NK-92 treated with Interleukin-12 subunit alpha and Interleukin-12 subunit beta, amount 100 ng/mL, for 24 hours (cell line): ENCODE data around the gene DNAI2.

ENCODE experiments used
- DNase-seq: peaks from one replicate; lab custom pipeline; 2025; lab: John Stamatoyannopoulos, UW

DNAI2 gene

GRCh38 chr17:74342224-74342623, 68.2 kb downstream of the DNAI2 start:
- DNase-seq = no peak

- no peak for DNase-seq
These were observed 69.1 kb downstream of the DNAI2 start for GRCh38 chr17:74343121-74343520.

GRCh38 chr17:74343526-74344284, 69.7 kb downstream of the DNAI2 start:
- DNase-seq = no peak

GRCh38 chr17:74344658-74345057, 70.6 kb downstream of the DNAI2 start:
- DNase-seq = no peak

DNA sequence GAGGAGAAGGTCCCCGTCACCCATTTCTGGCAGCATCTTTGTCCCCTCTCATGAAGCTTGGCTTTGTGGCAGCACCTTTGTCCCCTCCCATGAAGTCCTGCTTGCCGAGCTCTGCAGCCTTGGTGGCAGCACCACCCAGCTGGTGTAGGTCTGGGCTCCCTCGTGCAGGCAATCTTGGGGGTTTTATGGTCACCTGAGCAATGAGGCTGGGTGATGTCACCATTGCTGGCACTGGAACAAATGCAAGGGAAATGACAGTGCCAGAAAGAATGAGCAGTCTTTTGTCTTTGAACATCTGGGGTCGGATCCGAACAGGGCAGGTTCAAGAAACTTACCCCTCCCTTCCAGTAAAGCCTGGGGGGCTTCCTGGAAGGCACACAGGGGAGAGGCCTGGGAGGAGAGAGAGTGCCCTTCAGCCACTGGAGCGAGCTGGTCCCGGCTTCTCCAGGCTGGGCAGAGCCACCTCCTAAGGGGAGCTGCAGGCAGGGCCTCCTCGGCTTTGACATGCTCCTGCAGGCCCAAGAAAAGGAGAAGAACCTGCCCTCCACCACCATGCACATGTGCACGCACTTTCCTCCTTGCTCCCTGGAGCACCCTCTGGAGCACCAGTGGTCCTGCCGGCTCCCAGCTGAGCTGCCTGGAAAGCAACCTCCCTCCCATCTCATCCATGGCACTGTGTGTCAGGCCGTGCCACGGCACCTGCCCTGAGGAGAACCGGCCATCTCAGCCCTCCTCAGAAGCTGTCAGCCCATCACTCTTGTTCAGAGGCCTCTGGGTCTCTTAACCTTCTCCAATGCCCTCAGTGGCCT, 71.6 kb downstream of the DNAI2 start:
- DNase-seq = no peak

- no peak for DNase-seq
These were observed 73.6 kb downstream of the DNAI2 start for GRCh38 chr17:74347646-74348045.

DNA sequence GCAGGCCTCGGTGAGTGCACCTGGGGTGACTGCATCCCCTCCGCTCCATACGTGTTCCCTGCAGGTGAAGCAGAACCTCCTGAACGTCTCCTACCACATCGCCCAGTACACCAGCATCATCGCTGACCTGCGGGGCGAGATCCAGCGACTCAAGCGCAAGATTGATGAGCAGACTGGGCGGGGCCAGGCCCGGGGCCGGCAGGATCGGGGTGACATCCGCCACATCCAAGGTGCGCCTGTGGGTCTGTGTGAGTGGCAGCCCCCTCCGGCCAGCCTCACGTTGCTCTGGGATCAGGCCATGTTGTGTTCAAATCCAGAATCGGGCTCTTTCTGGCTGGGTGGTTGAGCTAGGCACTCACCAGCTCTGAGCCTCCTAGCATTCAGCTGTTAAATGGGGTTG, 75.1 kb downstream of the DNAI2 start:
- no peak for DNase-seq

GRCh38 chr17:74350486-74350885, 76.5 kb downstream of the DNAI2 start:
- DNase-seq = no peak

GRCh38 chr17:74351552-74352210, 77.6 kb downstream of the DNAI2 start:
- DNase-seq = no peak

GRCh38 chr17:74353446-74354060, 79.5 kb downstream of the DNAI2 start:
- DNase-seq = no peak

- no peak for DNase-seq
These were observed 80.1 kb downstream of the DNAI2 start for GRCh38 chr17:74354123-74354522.

GRCh38 chr17:74354561-74354960, 80.5 kb downstream of the DNAI2 start:
- no peak for DNase-seq

- DNase-seq = no peak
These were observed 81.0 kb downstream of the DNAI2 start for GRCh38 chr17:74355065-74355464.

DNA sequence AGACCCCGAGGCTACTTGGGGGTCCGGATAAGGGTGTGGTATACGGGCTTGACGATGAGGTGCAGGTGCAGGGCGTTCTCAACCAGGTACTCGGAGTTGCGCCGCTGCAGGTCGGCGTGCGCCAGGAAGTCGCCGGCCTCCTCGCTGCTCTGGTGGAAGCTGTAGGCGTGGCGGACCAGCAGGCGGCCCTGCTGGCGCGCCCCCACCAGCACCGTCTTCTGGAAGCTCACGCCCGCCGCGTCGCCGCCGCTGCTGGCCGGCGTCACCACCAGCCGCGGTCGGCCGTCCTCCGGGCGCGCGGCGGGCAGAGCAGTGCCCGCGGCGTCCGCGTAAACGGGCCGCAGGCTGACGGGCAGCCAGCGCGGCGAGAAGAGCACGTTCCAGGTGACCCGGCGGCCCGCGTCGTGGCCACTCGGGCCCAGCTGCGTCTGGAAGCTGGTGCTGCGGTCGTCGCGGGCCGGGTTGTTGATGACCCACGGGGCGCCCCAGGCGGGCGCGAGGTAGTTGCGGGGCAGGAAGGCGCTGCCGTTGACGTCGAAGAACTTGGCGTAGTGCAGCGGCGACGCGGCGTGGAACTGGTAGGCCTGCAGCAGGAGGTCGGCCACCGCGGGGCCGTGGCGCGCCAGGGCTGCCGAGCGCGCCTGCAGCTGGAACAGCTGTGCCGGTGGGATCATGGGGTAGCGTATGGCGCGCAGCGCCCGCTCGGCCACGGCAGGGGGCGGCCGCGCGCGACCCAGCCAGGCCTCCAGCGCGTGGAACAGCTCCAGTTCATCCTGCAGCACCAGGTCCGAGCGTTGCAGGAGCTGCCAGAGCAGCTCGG, 82.8 kb downstream of the DNAI2 start:
- DNase-seq = no peak

DNA sequence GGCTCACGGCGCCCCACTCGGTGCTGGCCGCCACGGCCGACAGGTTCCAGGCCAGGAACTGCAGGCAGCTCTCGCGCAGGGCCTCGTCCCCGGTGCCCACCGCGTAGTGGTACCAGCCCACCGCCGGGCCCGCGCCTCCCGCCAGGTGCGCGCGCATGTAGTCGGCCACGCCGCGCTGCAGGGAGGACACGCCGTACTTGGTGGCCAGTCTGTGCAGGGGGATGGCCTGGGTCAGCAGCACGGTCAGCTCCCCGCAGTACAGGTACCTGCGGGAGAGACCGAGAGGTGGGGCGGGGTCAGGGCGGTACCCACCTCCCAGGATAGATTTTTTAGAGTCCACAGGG, 83.4 kb downstream of the DNAI2 start:
- no peak for DNase-seq

DNA sequence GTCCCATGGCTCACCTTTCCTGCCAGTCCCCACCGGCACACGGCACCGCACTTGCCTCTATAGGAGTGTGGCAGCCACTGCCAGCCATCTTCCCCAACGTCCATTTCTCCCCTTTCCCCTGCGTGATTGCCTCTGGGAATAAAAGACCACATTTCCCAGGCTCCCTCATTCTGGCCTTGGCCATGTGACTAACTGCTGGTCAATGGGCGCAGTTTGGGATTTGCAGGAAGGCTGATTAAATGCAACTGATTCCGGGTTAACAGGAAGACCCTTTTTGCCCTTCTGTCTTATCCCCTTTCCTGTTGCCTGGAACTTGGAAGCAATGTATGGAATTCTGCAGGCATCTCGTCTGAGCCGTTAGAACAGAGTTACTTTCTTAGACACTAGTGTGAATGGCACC, 84.7 kb downstream of the DNAI2 start:
- DNase-seq = no peak

DNA sequence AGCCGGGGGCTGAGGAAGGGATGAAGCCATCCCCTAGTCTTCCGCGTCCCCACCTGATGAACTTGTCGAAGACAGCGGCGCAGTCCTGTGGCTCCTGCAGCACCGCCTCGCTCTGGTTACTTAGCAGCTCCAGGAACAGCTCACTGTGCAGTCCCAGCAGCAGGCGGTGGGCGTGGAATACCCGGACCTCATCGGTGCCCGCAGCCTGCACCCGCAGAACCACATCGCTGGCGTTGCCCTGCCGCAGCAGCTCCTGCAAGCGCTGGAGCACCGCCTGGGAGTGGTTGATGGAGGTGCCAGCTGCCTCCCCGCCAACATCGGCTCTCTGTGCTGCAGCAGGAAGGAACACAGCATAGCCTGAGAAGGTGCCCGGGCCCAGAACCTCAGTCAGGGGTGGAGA, 85.9 kb downstream of the DNAI2 start:
- DNase-seq = no peak

- DNase-seq = no peak
These were observed 86.8 kb downstream of the DNAI2 start for GRCh38 chr17:74360899-74361229.

DNA sequence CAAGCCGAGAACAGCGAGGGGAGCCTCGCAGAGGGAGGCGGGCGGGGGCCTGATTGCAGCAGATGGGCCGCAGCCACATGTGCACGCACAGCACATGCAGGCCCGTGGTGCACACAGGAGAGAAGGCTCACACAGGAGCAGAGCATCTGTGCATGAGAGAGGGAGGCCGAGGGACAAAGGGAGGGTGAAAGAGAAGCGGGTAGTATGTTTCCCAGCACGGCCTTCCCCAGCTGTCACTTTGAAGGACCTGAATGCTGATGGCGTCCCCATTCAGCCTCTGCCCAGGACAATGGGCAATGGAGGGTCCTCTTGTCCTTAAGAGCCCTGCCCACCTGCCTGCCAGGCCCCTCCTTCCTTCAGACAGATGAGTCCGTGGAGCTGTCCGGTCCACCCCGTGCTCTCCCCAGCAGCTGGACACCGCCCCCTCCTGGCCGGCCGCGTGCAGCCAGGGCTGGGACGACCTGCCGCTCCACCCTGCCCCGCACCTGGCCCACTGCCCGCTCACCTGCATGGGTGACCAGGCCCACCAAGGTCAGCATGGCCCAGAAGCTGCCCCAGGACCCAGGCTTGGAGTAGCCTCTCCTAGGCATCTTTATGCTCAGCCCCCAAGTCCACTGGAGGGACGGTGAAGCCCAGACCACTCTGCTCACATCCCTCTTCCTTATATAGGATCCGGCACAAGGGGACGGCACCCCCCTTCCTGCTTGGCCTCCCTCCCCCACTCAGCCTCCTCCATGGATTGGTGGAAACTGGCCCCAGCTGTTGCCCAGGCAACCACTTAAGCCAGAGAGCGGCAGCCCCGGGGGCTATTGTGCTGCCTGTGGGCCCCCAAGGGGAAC, 87.4 kb downstream of the DNAI2 start, which contains the start of gene BTBD17:
BTBD17 (minus strand) TSS at position 639 of the 839 bp plus-strand sequence; CDS start at position 590, 49 bp downstream.
- DNase-seq = no peak

GRCh38 chr17:74362069-74362405, 88.0 kb downstream of the DNAI2 start:
- no peak for DNase-seq
